ENCODE measurements around the gene TSPYL2.

TSPYL2 gene

GRCh38 chrX:53125506-53125905, 43.3 kb downstream of the TSPYL2 start:
- no peak for TF ChIP-seq CTCF (IDR thresholded peaks at IDR 0.05; ENCODE audit: extremely low read depth, missing control alignments)
- DNase-seq (ENCODE audit: low spot score), result no peak

GRCh38 chrX:53126377-53126776, 44.2 kb downstream of the TSPYL2 start:
- DNase-seq (ENCODE audit: low spot score), result no peak
- no peak for TF ChIP-seq CTCF (IDR thresholded peaks at IDR 0.05; ENCODE audit: extremely low read depth, missing control alignments)

GRCh38 chrX:53128097-53128749, 46.1 kb downstream of the TSPYL2 start:
- DNase-seq (ENCODE audit: low spot score), result no peak
- no peak for TF ChIP-seq CTCF (IDR thresholded peaks at IDR 0.05; ENCODE audit: extremely low read depth, missing control alignments)

DNA sequence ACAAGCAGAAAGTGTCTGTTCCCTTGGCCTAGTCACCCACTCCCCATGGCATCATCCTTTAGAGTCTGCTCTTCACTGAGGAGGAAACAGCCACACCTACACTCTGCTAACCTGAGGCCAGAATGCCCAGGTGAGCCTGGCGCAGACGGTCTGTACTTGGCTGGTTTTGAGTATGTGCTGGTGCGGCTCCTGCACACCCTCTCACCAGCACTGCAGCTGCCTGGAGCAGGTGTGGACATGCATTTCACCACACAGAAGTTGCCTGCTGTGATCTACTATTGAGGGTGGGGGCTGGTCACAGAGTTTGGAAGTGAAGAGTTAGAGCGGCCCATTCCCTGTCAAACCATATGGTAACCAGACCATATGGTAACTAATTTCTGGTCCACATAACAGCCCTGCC, 51.2 kb downstream of the TSPYL2 start:
- no peak for DNase-seq (ENCODE audit: low spot score)
- no peak for TF ChIP-seq CTCF (IDR thresholded peaks at IDR 0.05; ENCODE audit: extremely low read depth, missing control alignments)

DNA sequence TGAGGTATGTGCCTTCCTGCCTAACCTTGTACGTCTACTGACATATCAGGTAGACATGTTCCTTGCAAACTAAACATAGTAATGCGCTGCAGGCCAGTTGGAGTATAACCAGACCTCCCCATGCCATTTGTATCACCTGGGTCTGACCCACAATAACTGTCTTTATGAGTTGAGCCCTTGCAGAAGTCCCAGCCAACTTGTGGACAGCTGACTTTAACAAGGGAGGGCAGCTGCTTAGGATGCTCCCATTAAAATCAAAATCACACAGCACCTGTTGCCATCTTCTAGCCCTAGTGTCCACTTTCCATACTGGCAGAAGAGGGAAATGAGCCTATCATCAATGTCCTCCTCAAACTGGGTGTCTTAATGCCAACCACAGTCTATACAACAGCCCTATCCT, 53.4 kb downstream of the TSPYL2 start:
- no peak for TF ChIP-seq CTCF (IDR thresholded peaks at IDR 0.05; ENCODE audit: extremely low read depth, missing control alignments)
- no peak for DNase-seq (ENCODE audit: low spot score)
